ENCODE results near the gene ADSL.

The ADSL gene

GRCh38 chr22:40417041-40417440, 70.7 kb downstream of the ADSL start:
- no peak for DNase-seq

- no peak for DNase-seq
Observed at GRCh38 chr22:40417881-40418280, 71.6 kb downstream of the ADSL start.

- peak in 22 of 51 donors; percentile 3 to 65 (median 40) for DNase-seq
Observed at GRCh38 chr22:40418366-40419201, 72.3 kb downstream of the ADSL start.

- DNase-seq = no peak
Observed at GRCh38 chr22:40419718-40420117, 73.4 kb downstream of the ADSL start.

GRCh38 chr22:40420341-40421081, 74.2 kb downstream of the ADSL start:
- no peak for DNase-seq

- DNase-seq = no peak
Observed at GRCh38 chr22:40421082-40421350, 74.7 kb downstream of the ADSL start.

- DNase-seq = no peak
Observed at GRCh38 chr22:40421941-40422340, 75.6 kb downstream of the ADSL start.

GRCh38 chr22:40422558-40423309, 76.4 kb downstream of the ADSL start:
- peak in 3 of 51 donors; percentile 12 to 35 (median 32) for DNase-seq

- DNase-seq = no peak
Observed at GRCh38 chr22:40423310-40423688, 77.0 kb downstream of the ADSL start.

GRCh38 chr22:40423882-40424640, 77.8 kb downstream of the ADSL start:
- DNase-seq = no peak

GRCh38 chr22:40425082-40425481, 78.8 kb downstream of the ADSL start:
- peak in 1 of 51 donors; percentile 17 for DNase-seq

GRCh38 chr22:40426594-40427333, 80.5 kb downstream of the ADSL start:
- DNase-seq = peak in 43 of 51 donors; percentile 16 to 91 (median 72)

GRCh38 chr22:40428796-40429195, 82.5 kb downstream of the ADSL start:
- no peak for DNase-seq

GRCh38 chr22:40429481-40429880, 83.2 kb downstream of the ADSL start:
- DNase-seq = no peak

- no peak for DNase-seq
Observed at GRCh38 chr22:40430991-40431390, 84.7 kb downstream of the ADSL start.

GRCh38 chr22:40432157-40432556, 85.9 kb downstream of the ADSL start:
- no peak for DNase-seq

- no peak for DNase-seq
Observed at GRCh38 chr22:40432625-40433024, 86.3 kb downstream of the ADSL start.

GRCh38 chr22:40433416-40434090, 87.3 kb downstream of the ADSL start:
- DNase-seq = no peak

- no peak for DNase-seq
Observed at GRCh38 chr22:40434106-40434505, 87.8 kb downstream of the ADSL start.

GRCh38 chr22:40434745-40435144, 88.4 kb downstream of the ADSL start:
- no peak for DNase-seq
